WERI-Rb-1 (cell line): Measurements from ENCODE around the gene ITPR2.

Experiments used
- DNase-seq: peaks from one replicate; pipeline ENCODE4 v3.0.0-alpha.2; 2020
- H3K27ac ChIP-seq: fragments of 250-450 bp; sonication (Bioruptor Pico); 2 replicates; pipeline ENCODE4 v1.5.1; 2020; ENCODE audit warnings: mild to moderate bottlenecking, moderate library complexity
- H3K27me3 ChIP-seq: fragments of 250-450 bp; sonication (Bioruptor Pico); 2 replicates; pipeline ENCODE4 v1.5.1; 2021; ENCODE audit warnings: mild to moderate bottlenecking, low read depth, moderate library complexity; ENCODE audit not compliant: insufficient read depth, severe bottlenecking
- H3K36me3 ChIP-seq: fragments of 250-450 bp; sonication (Bioruptor Pico); 2 replicates; pipeline ENCODE4 v1.5.1; 2020; ENCODE audit warnings: mild to moderate bottlenecking, moderate library complexity
- H3K4me3 ChIP-seq: 2 replicates; pipeline ENCODE4 v1.5.1; 2011; ENCODE audit warnings: low read depth, mild to moderate bottlenecking, control low read depth, low read length
- H3K9me3 ChIP-seq: fragments of 250-450 bp; sonication (Bioruptor Pico); 2 replicates; pipeline ENCODE4 v1.5.1; 2021; ENCODE audit warnings: mild to moderate bottlenecking, moderate library complexity; ENCODE audit not compliant: severe bottlenecking
- TF ChIP-seq, protein P1 (sequence below): IDR thresholded peaks from 2 replicates; pipeline ENCODE4 v1.5.1; 2011; ENCODE audit warnings: low read depth, mild to moderate bottlenecking, control low read depth, inconsistent platforms, low read length

The ITPR2 gene

GRCh38 chr12:26514364-26514763, 318.6 kb downstream of the ITPR2 start:
- no peak overlapping the region for H3K27ac ChIP-seq
- H3K4me3 ChIP-seq, result no peak overlapping the region
- H3K27me3 ChIP-seq, result no peaks in the 10 kb centered on the region
- no peaks in the 10 kb centered on the region for H3K36me3 ChIP-seq
- DNase-seq, result no peak
- H3K9me3 ChIP-seq, result no peaks in the 10 kb centered on the region
- TF ChIP-seq, protein P1, sequence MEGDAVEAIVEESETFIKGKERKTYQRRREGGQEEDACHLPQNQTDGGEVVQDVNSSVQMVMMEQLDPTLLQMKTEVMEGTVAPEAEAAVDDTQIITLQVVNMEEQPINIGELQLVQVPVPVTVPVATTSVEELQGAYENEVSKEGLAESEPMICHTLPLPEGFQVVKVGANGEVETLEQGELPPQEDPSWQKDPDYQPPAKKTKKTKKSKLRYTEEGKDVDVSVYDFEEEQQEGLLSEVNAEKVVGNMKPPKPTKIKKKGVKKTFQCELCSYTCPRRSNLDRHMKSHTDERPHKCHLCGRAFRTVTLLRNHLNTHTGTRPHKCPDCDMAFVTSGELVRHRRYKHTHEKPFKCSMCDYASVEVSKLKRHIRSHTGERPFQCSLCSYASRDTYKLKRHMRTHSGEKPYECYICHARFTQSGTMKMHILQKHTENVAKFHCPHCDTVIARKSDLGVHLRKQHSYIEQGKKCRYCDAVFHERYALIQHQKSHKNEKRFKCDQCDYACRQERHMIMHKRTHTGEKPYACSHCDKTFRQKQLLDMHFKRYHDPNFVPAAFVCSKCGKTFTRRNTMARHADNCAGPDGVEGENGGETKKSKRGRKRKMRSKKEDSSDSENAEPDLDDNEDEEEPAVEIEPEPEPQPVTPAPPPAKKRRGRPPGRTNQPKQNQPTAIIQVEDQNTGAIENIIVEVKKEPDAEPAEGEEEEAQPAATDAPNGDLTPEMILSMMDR, result no peak

DNA sequence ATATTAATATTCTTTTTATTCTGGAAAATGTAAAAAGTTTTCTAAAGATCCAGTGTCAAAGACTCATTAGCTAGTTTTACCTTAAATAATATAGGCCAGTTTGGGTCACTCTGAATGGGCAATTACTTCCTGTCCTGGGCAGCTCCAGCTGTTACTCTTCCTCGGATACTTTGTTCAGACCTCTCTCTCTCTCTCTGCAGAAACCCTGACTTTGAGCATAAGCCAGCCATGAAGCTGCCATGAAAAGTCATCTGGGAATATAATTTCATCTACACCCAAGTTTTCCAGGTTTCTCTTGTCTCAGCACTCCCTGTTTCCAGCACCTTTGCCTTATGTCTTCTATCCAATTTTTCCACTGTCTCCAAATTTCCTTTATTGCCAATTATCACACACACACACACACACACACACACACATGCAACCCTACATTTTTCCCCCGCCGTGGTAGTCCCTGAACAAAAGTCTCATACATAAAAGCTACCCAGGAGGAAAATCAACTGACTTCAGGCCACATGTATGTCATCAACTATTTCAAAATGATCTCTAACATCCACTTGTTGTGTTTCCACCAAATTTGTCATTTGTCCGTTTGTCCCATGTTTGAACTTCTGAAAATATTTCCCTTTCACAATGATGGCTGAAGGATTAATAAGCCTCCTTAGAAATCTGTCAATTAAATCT, 319.5 kb downstream of the ITPR2 start:
- TF ChIP-seq, protein P1, result no peak
- H3K36me3 ChIP-seq, result no peaks in the 10 kb centered on the region
- H3K9me3 ChIP-seq, result no peaks in the 10 kb centered on the region
- H3K4me3 ChIP-seq, result no peak overlapping the region
- no peaks in the 10 kb centered on the region for H3K27me3 ChIP-seq
- H3K27ac ChIP-seq, result no peak overlapping the region
- DNase-seq, result no peak

DNA sequence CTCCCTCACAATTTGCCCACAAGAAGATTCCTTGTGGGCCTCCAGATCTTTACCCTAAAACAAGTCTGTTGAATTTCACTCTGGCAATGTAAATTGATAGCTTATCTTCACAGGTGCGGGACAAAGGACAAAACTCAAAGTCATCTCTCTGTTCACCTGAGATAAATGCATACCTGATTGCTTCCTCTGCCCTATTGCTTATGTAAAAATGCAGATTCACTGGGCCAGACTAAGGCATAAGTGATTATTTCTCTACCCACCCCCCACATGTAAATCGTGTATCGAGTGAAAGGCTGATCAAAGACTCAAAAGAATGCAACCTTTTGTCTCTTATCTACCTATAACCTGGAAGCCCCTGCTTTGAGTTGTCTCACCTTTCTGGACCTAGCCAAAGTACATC, 320.8 kb downstream of the ITPR2 start:
- Histone ChIP-seq H3K36me3 (no peaks in the 10 kb centered on the region), H3K9me3 (no peaks in the 10 kb centered on the region), H3K27me3 (no peaks in the 10 kb centered on the region), H3K4me3 (no peak overlapping the region), H3K27ac (no peak overlapping the region)
- TF ChIP-seq, protein P1, result no peak
- no peak for DNase-seq

GRCh38 chr12:26510354-26510674, 322.7 kb downstream of the ITPR2 start:
- no peak for DNase-seq
- H3K27ac ChIP-seq, result no peak overlapping the region

DNA sequence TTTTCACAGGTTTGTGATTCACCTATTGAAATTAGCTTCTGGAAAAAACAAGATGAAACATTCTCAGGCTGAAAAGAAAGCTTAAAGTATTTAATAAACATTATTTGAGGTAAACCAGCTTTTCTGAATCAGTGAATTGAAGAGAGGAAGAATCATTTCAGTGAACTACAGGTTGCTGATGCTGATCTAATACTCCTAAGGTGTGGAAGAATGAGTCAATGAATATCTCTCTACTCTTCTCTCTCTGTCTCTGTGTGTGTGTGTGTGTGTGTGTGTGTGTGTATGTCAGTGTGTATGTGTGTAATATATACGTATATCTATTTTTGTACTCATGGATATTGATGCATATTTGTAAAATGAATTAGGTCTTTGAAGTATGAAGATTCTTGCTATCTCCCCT, 325.4 kb downstream of the ITPR2 start:
- no peak overlapping the region for H3K27ac ChIP-seq
- DNase-seq, result no peak
- H3K27me3 ChIP-seq, result no peaks in the 10 kb centered on the region
- H3K9me3 ChIP-seq, result no peaks in the 10 kb centered on the region
- TF ChIP-seq, protein P1, result no peak
- H3K4me3 ChIP-seq, result no peak overlapping the region
- H3K36me3 ChIP-seq, result no peaks in the 10 kb centered on the region

More at GRCh38 chr12:26510354-26510674, 322.7 kb downstream of the ITPR2 start:
- no peak overlapping the region for H3K4me3 ChIP-seq
- no peaks in the 10 kb centered on the region for H3K9me3 ChIP-seq
- TF ChIP-seq, protein P1, result no peak
- no peaks in the 10 kb centered on the region for H3K36me3 ChIP-seq
- H3K27me3 ChIP-seq, result no peaks in the 10 kb centered on the region

- Histone ChIP-seq H3K27me3 (no peaks in the 10 kb centered on the region), H3K27ac (no peak overlapping the region), H3K36me3 (no peaks in the 10 kb centered on the region), H3K4me3 (no peak overlapping the region), H3K9me3 (no peaks in the 10 kb centered on the region)
- TF ChIP-seq, protein P1, result no peak
- DNase-seq, result no peak
These were observed 332.9 kb downstream of the ITPR2 start for GRCh38 chr12:26499979-26500640.
